ENCODE measurements around the gene PAX2. TPM values are rescaled to one million over a fixed set of nuclear protein-coding genes. Genes with fewer than 3 reads are reported as not detected.

The PAX2 gene
- total RNA-seq, 1 donor from 2014 or later = 0.34 TPM

GRCh38 chr10:100824886-100825285 lies 79.5 kb downstream of the PAX2 start:
- peak overlapping the region; percentile 60 for H3K4me3 Mint-ChIP-seq
- H3K27me3 ChIP-seq = peaks cover 100% of the 10 kb centered on the region
- no peak overlapping the region for H3K9ac ChIP-seq
- H3K79me2 ChIP-seq (ENCODE audit: low read depth) = no peaks in the 10 kb centered on the region
- no peak overlapping the region for H2AFZ ChIP-seq (replicated peaks)
- no peak for DNase-seq (ENCODE audit: low spot score)
- peaks cover 34% of the 10 kb centered on the region for H3K4me1 ChIP-seq
- H3K4me3 ChIP-seq = no peak overlapping the region
- peaks cover 65% of the 10 kb centered on the region for H3K27me3 Mint-ChIP-seq (ENCODE audit: insufficient read depth, low read depth)
- no peaks in the 10 kb centered on the region for H3K9me3 Mint-ChIP-seq
- peaks cover 95% of the 10 kb centered on the region for H4K20me1 ChIP-seq (ENCODE audit: low read depth)
- no peak overlapping the region for H3K27ac Mint-ChIP-seq
- H3K4me1 Mint-ChIP-seq = peaks cover 28% of the 10 kb centered on the region
- H3K36me3 Mint-ChIP-seq = no peaks in the 10 kb centered on the region
- no peak overlapping the region for H3K27ac ChIP-seq
- peaks cover 34% of the 10 kb centered on the region for H3F3A ChIP-seq (ENCODE audit: low read depth)
- TF ChIP-seq CTCF (IDR thresholded peaks at IDR 0.05) = no peak
- TF ChIP-seq EZH2 (IDR thresholded peaks at IDR 0.05) = no peak
- no peak for TF ChIP-seq EZH2phosphoT487 (IDR thresholded peaks at IDR 0.05)
- H3K9me3 ChIP-seq (ENCODE audit: low read depth) = no peaks in the 10 kb centered on the region
- no peak overlapping the region for H3K4me2 ChIP-seq
- no peaks in the 10 kb centered on the region for H3K36me3 ChIP-seq

GRCh38 chr10:100825325-100825875 lies 80.0 kb downstream of the PAX2 start:
- no peaks in the 10 kb centered on the region for H3K9me3 ChIP-seq (ENCODE audit: low read depth)
- H2AFZ ChIP-seq (replicated peaks) = no peak overlapping the region
- H3K27me3 Mint-ChIP-seq (ENCODE audit: insufficient read depth, low read depth) = peaks cover 65% of the 10 kb centered on the region
- peaks cover 39% of the 10 kb centered on the region for H3K4me1 ChIP-seq
- H3K4me3 ChIP-seq = no peak overlapping the region
- no peak for DNase-seq (ENCODE audit: low spot score)
- no peaks in the 10 kb centered on the region for H3K9me3 Mint-ChIP-seq
- H3K4me1 Mint-ChIP-seq = peaks cover 31% of the 10 kb centered on the region
- peaks cover 34% of the 10 kb centered on the region for H3F3A ChIP-seq (ENCODE audit: low read depth)
- H3K4me3 Mint-ChIP-seq = peak overlapping the region; percentile 60
- H3K36me3 Mint-ChIP-seq = no peaks in the 10 kb centered on the region
- H3K9ac ChIP-seq = no peak overlapping the region
- peak overlapping the region; percentile 79 for H3K4me2 ChIP-seq
- no peaks in the 10 kb centered on the region for H3K36me3 ChIP-seq
- peaks cover 95% of the 10 kb centered on the region for H4K20me1 ChIP-seq (ENCODE audit: low read depth)
- peak; percentile 53 for TF ChIP-seq EZH2 (IDR thresholded peaks at IDR 0.05)
- TF ChIP-seq CTCF (IDR thresholded peaks at IDR 0.05) = no peak
- TF ChIP-seq EZH2phosphoT487 (IDR thresholded peaks at IDR 0.05) = no peak
- H3K79me2 ChIP-seq (ENCODE audit: low read depth) = no peaks in the 10 kb centered on the region
- H3K27me3 ChIP-seq = peaks cover 100% of the 10 kb centered on the region
- no peak overlapping the region for H3K27ac ChIP-seq
- no peak overlapping the region for H3K27ac Mint-ChIP-seq

GRCh38 chr10:100826031-100826651 lies 80.8 kb downstream of the PAX2 start:
- no peak for TF ChIP-seq CTCF (IDR thresholded peaks at IDR 0.05)
- no peak for TF ChIP-seq EZH2 (IDR thresholded peaks at IDR 0.05)
- TF ChIP-seq EZH2phosphoT487 (IDR thresholded peaks at IDR 0.05) = no peak
- Mint-ChIP-seq H3K4me3 (peak overlapping the region; percentile 28), H3K27me3 (ENCODE audit: insufficient read depth, low read depth) (peaks cover 70% of the 10 kb centered on the region), H3K9me3 (peaks cover 3% of the 10 kb centered on the region), H3K36me3 (no peaks in the 10 kb centered on the region), H3K27ac (no peak overlapping the region), H3K4me1 (peaks cover 33% of the 10 kb centered on the region)
- H3K79me2 ChIP-seq (ENCODE audit: low read depth) = no peaks in the 10 kb centered on the region
- H2AFZ ChIP-seq (replicated peaks) = no peak overlapping the region
- no peaks in the 10 kb centered on the region for H3K36me3 ChIP-seq
- H3K4me3 ChIP-seq = peak overlapping the region; percentile 43
- peaks cover 39% of the 10 kb centered on the region for H3K4me1 ChIP-seq
- peaks cover 100% of the 10 kb centered on the region for H3K27me3 ChIP-seq
- peaks cover 34% of the 10 kb centered on the region for H3F3A ChIP-seq (ENCODE audit: low read depth)
- H4K20me1 ChIP-seq (ENCODE audit: low read depth) = peaks cover 95% of the 10 kb centered on the region
- no peak for DNase-seq (ENCODE audit: low spot score)
- H3K4me2 ChIP-seq = peak overlapping the region; percentile 79
- no peak overlapping the region for H3K27ac ChIP-seq
- no peak overlapping the region for H3K9ac ChIP-seq
- H3K9me3 ChIP-seq (ENCODE audit: low read depth) = no peaks in the 10 kb centered on the region
